Fibroblast of the conjunctiva (primary cell): ENCODE data around the gene LRP2BP.
"Not testable (repeated sequence)": the region's sequence is repeated elsewhere in the genome, so short reads cannot be mapped to it uniquely, and the experiment has no call there.

ENCODE experiments used
- DNase-seq: peaks from one replicate; pipeline ENCODE4 v3.0.0-alpha.2; 2010; ENCODE audit warnings: low read depth

Gene LRP2BP

GRCh38 chr4:185395956-185396723, 416 bp upstream of the LRP2BP start:
- DNase-seq = peak; percentile 95

GRCh38 chr4:185394568-185395237, 1.0 kb downstream of the LRP2BP start:
- no peak for DNase-seq

- no peak for DNase-seq
Measured at GRCh38 chr4:185392156-185392555, 3.6 kb downstream of the LRP2BP start.

- no peak for DNase-seq
Measured at GRCh38 chr4:185390941-185391340, 4.8 kb downstream of the LRP2BP start.

- no peak for DNase-seq
Measured at GRCh38 chr4:185387957-185388356, 7.8 kb downstream of the LRP2BP start.

GRCh38 chr4:185384930-185385331, 10.8 kb downstream of the LRP2BP start:
- no peak for DNase-seq

- no peak for DNase-seq
Measured at GRCh38 chr4:185384061-185384460, 11.7 kb downstream of the LRP2BP start.

- DNase-seq = no peak
Measured at GRCh38 chr4:185383451-185383850, 12.3 kb downstream of the LRP2BP start.

GRCh38 chr4:185382754-185383153, 13.0 kb downstream of the LRP2BP start:
- DNase-seq = no peak

GRCh38 chr4:185381288-185382196, 14.2 kb downstream of the LRP2BP start:
- DNase-seq = no peak

- DNase-seq = no peak
Measured at GRCh38 chr4:185380320-185380719, 15.4 kb downstream of the LRP2BP start.

- no peak for DNase-seq
Measured at GRCh38 chr4:185379326-185380295, 16.1 kb downstream of the LRP2BP start.

GRCh38 chr4:185378264-185378663, 17.5 kb downstream of the LRP2BP start:
- DNase-seq = no peak

GRCh38 chr4:185374573-185374972, 21.2 kb downstream of the LRP2BP start:
- no peak for DNase-seq

- no peak for DNase-seq
Measured at GRCh38 chr4:185374027-185374426, 21.7 kb downstream of the LRP2BP start.

GRCh38 chr4:185371702-185372101, 24.0 kb downstream of the LRP2BP start:
- no peak for DNase-seq

GRCh38 chr4:185370268-185370949, 25.3 kb downstream of the LRP2BP start:
- DNase-seq = no peak

GRCh38 chr4:185369731-185370130, 26.0 kb downstream of the LRP2BP start:
- DNase-seq = no peak

GRCh38 chr4:185364886-185365285, 30.8 kb downstream of the LRP2BP start:
- no peak for DNase-seq

- no peak for DNase-seq
Measured at GRCh38 chr4:185363251-185363650, 32.5 kb downstream of the LRP2BP start.

- not testable (repeated sequence) for DNase-seq
Measured at GRCh38 chr4:185362570-185362969, 33.2 kb downstream of the LRP2BP start.
